GM13977 (cell line): ENCODE data around the gene TOGARAM2.

Experiments used
- DNase-seq: peaks from one replicate; pipeline ENCODE4 v3.0.0; 2012; ENCODE audit warnings: low spot score
- in situ Hi-C: fragments of 300-500 bp; cut with MboI; formaldehyde crosslinking; loops from one replicate; pipeline ENCODE4 v1.12.0; 2022; ENCODE audit warnings: low sequenced_read_pairs, low pct_unique_long_range_greater_than_20kb, mixed read lengths, inconsistent platforms; ENCODE audit not compliant: unreplicated experiment
- TF ChIP-seq, protein P1 (sequence below): IDR thresholded peaks from 2 replicates; pipeline ENCODE4 v1.5.1; 2012; ENCODE audit warnings: mild to moderate bottlenecking, control low read depth; ENCODE audit not compliant: insufficient read depth; ENCODE audit errors: extremely low read depth, missing control alignments

The TOGARAM2 gene

DNA sequence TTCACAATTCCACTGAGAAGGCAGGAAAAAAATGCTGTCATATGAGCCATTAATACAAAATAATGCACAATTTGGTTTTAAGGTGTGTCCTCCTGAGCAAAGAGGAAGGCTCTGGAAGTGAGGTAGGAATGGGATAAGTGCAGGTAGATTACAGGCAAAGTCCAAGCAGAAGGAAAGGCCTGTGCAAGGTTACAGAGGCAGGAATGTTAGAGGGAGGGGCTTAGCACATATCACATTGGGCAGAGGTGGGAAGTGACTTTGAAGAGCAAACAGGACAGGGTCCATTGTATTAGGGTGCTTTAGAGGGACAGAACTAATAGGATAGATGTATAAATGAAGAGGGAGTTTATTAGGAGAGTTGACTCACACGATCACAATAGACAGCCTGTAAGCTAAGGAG lies 119.5 kb downstream of the TOGARAM2 start:
- TF ChIP-seq, protein P1, sequence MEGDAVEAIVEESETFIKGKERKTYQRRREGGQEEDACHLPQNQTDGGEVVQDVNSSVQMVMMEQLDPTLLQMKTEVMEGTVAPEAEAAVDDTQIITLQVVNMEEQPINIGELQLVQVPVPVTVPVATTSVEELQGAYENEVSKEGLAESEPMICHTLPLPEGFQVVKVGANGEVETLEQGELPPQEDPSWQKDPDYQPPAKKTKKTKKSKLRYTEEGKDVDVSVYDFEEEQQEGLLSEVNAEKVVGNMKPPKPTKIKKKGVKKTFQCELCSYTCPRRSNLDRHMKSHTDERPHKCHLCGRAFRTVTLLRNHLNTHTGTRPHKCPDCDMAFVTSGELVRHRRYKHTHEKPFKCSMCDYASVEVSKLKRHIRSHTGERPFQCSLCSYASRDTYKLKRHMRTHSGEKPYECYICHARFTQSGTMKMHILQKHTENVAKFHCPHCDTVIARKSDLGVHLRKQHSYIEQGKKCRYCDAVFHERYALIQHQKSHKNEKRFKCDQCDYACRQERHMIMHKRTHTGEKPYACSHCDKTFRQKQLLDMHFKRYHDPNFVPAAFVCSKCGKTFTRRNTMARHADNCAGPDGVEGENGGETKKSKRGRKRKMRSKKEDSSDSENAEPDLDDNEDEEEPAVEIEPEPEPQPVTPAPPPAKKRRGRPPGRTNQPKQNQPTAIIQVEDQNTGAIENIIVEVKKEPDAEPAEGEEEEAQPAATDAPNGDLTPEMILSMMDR: no peak
- no peak for DNase-seq
- in situ Hi-C loops: no loop called here
